ENCODE measurements around the gene ABHD14A. TPM values are rescaled to one million over a fixed set of nuclear protein-coding genes. Genes with fewer than 3 reads are reported as not detected.

ABHD14A gene
- total RNA-seq, 2 donors from 2014 or later, result 15.5 to 16.1 TPM

DNA sequence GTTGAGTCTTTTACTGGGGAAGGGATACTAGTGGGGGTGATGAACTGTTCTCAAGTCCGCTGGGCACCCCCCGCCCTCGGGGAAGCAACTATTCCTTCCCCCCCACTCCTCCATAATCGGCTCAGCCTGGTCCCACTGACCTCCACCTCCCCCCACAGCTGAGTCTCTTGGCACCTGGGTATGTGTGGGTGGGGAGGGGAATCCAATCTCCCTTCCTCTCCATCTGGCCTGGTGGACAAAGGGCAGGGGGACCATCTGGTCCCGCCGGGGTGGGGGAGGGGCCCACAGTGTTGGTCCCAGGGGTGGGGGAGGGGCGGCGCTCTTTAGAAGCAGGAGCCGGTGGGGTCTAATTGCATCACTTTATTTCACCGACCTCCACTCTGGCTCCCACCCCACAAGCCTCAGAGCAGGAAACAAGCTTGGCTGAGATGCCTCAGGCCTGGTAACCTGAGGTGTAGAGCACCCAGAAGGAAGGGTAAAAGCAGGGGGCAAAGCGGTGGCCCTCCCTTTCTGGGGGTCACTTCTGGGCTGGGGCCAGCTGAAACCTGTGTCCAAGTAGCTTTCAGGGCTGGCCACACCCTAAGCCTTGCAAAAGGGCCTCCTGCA lies 6.6 kb upstream of the ABHD14A start:
- Histone ChIP-seq H3K27me3 (no peaks in the 10 kb centered on the region), H3K27ac (peak overlapping the region; percentile 75 to 91 (median 80))

DNA sequence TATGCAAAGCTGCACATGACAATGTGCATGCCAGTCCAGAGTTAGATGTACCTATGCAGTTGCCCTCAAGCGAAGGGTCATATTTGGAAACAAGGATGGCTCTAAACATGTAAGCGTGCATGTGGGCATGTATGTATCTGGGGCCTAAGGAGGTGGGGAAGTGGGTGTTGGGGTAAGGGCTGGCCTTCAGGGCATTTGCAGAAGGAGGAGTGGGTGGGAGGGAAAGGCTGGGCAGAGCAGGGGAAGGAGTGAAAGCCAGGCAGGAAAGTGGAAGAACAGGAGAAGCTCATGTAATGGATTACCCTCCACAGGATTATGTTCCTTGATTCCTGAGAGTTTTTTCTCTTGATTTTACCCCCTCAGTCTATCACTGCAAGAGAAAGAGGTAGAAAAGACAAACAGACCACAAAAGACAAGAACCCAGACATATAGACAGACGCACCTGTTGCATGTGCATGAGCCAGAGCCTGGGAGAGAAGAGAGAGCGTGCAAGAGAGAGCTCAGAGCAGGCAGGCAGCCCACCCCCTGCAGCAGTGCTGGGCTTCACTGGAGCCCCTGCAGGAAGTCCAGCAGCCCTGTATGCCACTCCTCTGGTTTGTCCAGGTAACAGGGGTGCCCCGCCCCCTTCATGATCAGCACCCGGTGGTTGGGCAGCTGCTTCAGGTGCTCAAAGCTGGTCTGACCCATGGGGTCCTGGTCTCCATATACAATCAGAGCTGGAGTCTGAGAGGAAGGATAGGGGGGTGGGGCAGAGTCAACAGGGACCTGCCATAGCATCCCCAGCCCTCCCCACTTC lies 5.8 kb upstream of the ABHD14A start:
- WGBS, 2 donors, result 86 to 96% methylated on average over 5 to 6 of the region's 6 CpGs
- Histone ChIP-seq H3K27ac (peak overlapping the region in 3 of 4 donors; percentile 77 to 91 (median 83)), H3K9me3 (no peaks in the 10 kb centered on the region), H3K36me3 (replicated peaks in 1 of 2; ENCODE audit: insufficient read depth in 1 of 2, low read depth in 2 of 2) (no peaks in the 10 kb centered on the region), H3K27me3 (no peaks in the 10 kb centered on the region), H3K4me3 (no peak overlapping the region), H3K4me1 (peaks cover 73% of the 10 kb centered on the region)
- ATAC-seq, result no peak
- TF ChIP-seq POLR2A (IDR thresholded peaks at IDR 0.05), result no peak
- TF ChIP-seq, protein P1, sequence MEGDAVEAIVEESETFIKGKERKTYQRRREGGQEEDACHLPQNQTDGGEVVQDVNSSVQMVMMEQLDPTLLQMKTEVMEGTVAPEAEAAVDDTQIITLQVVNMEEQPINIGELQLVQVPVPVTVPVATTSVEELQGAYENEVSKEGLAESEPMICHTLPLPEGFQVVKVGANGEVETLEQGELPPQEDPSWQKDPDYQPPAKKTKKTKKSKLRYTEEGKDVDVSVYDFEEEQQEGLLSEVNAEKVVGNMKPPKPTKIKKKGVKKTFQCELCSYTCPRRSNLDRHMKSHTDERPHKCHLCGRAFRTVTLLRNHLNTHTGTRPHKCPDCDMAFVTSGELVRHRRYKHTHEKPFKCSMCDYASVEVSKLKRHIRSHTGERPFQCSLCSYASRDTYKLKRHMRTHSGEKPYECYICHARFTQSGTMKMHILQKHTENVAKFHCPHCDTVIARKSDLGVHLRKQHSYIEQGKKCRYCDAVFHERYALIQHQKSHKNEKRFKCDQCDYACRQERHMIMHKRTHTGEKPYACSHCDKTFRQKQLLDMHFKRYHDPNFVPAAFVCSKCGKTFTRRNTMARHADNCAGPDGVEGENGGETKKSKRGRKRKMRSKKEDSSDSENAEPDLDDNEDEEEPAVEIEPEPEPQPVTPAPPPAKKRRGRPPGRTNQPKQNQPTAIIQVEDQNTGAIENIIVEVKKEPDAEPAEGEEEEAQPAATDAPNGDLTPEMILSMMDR (IDR thresholded peaks at IDR 0.05), result no peak
- DNase-seq, result no peak
- intact Hi-C loops (cut with DNase I), result no loop called here

More for the DNA sequence above, 6.6 kb upstream of the ABHD14A start:
- TF ChIP-seq, protein P1 (IDR thresholded peaks at IDR 0.05), result no peak
- TF ChIP-seq POLR2A (IDR thresholded peaks at IDR 0.05), result no peak
- intact Hi-C loops (cut with DNase I), result no loop called here
- WGBS, 2 donors, result 0 to 13% methylated on average over 4 to 11 of the region's 11 CpGs
- H3K4me1 ChIP-seq, result peaks cover 66% of the 10 kb centered on the region
- no peak for ATAC-seq
- H3K4me3 ChIP-seq, result peak overlapping the region in 1 of 2 donors; percentile 36
- no peaks in the 10 kb centered on the region for H3K36me3 ChIP-seq (replicated peaks in 1 of 2; ENCODE audit: insufficient read depth in 1 of 2, low read depth in 2 of 2)
- H3K9me3 ChIP-seq, result no peaks in the 10 kb centered on the region
- peak in 1 of 4 donors; percentile 33 for DNase-seq

DNA sequence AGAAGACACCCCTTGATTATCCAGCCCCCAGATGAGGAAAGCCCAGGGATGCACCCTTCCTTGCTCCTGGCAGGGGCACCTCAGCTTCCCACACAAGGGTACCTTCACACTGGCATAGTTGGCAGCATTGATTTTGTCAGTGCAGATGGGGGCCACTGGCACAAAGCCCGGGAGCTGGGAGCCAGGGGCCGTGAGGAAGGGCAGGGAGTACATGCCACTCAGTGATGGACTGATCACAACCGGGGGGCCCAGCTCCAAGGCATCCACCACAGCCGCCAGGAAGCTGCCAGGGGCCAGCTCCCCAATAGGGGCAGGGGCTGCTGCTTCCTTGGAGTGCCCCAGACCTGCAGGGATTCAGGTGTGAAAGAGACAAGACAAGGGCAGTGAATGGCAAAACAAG lies 5.0 kb upstream of the ABHD14A start:
- ATAC-seq, result no peak
- intact Hi-C loops (cut with DNase I), result no loop called here
- H3K9me3 ChIP-seq, result no peaks in the 10 kb centered on the region
- no peak for TF ChIP-seq POLR2A (IDR thresholded peaks at IDR 0.05)
- TF ChIP-seq, protein P1 (IDR thresholded peaks at IDR 0.05), result no peak
- H3K36me3 ChIP-seq (replicated peaks in 1 of 2; ENCODE audit: insufficient read depth in 1 of 2, low read depth in 2 of 2), result no peaks in the 10 kb centered on the region
- no peak for DNase-seq
- no peak overlapping the region for H3K4me3 ChIP-seq
- peaks cover 81% of the 10 kb centered on the region for H3K4me1 ChIP-seq
- 62% methylated on average over 4 of the region's 4 CpGs; no CpG with 5 or more reads in 1 of the 2 donors for WGBS, 2 donors
- H3K27ac ChIP-seq, result peak overlapping the region in 3 of 4 donors; percentile 25 to 52 (median 46)
- H3K27me3 ChIP-seq, result no peaks in the 10 kb centered on the region

DNA sequence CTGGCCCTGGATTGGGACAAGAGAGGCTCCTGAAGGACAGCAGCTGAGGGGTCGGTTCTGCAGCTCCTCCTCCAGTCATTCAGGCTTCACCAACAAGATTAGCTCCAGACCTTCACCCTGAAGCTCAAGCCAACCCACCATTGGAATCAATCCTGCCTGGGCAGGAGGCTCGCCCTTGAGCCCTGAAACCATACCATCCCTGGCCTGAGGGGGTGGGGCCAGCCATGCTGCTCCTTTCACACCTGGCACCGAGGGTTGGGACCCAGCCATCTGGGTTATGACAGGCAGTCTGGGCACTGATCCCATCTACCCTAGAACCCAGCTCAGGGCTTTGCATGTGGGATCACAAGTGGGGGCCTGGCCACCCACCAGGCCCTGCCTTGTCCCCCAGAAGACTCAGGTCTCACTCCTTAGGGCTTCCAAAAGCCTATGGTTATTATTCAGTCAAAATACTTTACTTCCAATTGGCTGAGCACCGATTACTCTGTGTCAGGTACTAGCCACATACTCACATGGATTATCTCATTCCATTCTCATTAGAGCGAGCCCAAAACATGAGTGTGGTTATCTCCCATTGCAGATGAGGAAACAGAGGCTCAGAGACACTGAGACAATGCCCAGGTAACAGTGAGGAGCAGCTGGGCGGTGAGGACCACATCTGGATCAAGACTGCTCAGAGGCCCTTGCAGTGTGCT lies 4.1 kb upstream of the ABHD14A start:
- DNase-seq (peak; percentile 76 to 92 (median 86)), ATAC-seq (no peak)
- Histone ChIP-seq H3K9me3 (no peaks in the 10 kb centered on the region), H3K4me3 (no peak overlapping the region), H3K4me1 (peaks cover 80% of the 10 kb centered on the region), H3K27me3 (no peaks in the 10 kb centered on the region), H3K27ac (peak overlapping the region; percentile 25 to 52 (median 45)), H3K36me3 (replicated peaks in 1 of 2; ENCODE audit: insufficient read depth in 1 of 2, low read depth in 2 of 2) (no peaks in the 10 kb centered on the region)
- intact Hi-C loops (cut with DNase I), result no loop called here
- TF ChIP-seq, protein P1 (IDR thresholded peaks at IDR 0.05), result peak in 2 of 7 experiments; percentile 0 to 18
- TF ChIP-seq POLR2A (IDR thresholded peaks at IDR 0.05), result no peak
- 30 to 33% methylated on average over 3 to 6 of the region's 6 CpGs for WGBS, 2 donors

All from body of pancreas (tissue), 4 donors.